ENCODE data around the gene FAM149B1. TPM values are rescaled to one million over a fixed set of nuclear protein-coding genes. Genes with fewer than 3 reads are reported as not detected.

Gene FAM149B1
- polyA plus RNA-seq, 1 donor (not counting 4 experiments of a cell fraction or from before 2014, with no cell fraction given) = 22.2 TPM

- dilution Hi-C loops (cut with MboI; ENCODE audit: extremely low pct_ligation_motif_present, low sequenced_read_pairs) = loop anchor here (25.0 kb wide), 1 partner anchor 123 kb away; no protein-coding TSS in a partner anchor
- Histone ChIP-seq H2AFZ (ENCODE audit: control insufficient read depth, low read length) (no peak overlapping the region), H3K4me1 (ENCODE audit: control insufficient read depth, extremely low read depth, insufficient read depth, low read length) (peaks cover 21% of the 10 kb centered on the region), H3K9me3 (ENCODE audit: control insufficient read depth, low read depth, low read length) (no peaks in the 10 kb centered on the region), H3K4me3 (ENCODE audit: control insufficient read depth in 2 of 3, extremely low read depth in 1 of 3, insufficient read depth in 2 of 3, low read depth in 1 of 3, low read length in 3 of 3) (no peak overlapping the region), H3K4me2 (ENCODE audit: control insufficient read depth, extremely low read depth, insufficient read depth, low read depth, low read length) (no peak overlapping the region), H3K79me2 (ENCODE audit: control insufficient read depth, insufficient read depth, low read length) (no peaks in the 10 kb centered on the region), H3K27ac (ENCODE audit: control insufficient read depth, insufficient read depth, low read length) (no peak overlapping the region), H3K9ac (ENCODE audit: control insufficient read depth, extremely low read depth, insufficient read depth, low read length) (no peak overlapping the region), H4K20me1 (ENCODE audit: control insufficient read depth, extremely low read depth, insufficient read depth, low read length) (no peaks in the 10 kb centered on the region), H3K36me3 (ENCODE audit: control insufficient read depth in 2 of 2, extremely low read depth in 1 of 2, insufficient read depth in 2 of 2, low read length in 2 of 2) (no peaks in the 10 kb centered on the region), H3K27me3 (ENCODE audit: control insufficient read depth, extremely low read depth, insufficient read depth, low read length) (no peaks in the 10 kb centered on the region), H3K9me1 (ENCODE audit: control insufficient read depth, extremely low read depth, insufficient read depth, low read length) (no peaks in the 10 kb centered on the region)
- FAIRE-seq (no peak), DNase-seq (ENCODE audit: low read depth, low spot score) (no peak)
- TF ChIP-seq CTCF (optimal IDR thresholded peaks at IDR 0.05 in 1 of 3, IDR thresholded peaks at IDR 0.05 in 1 of 3, conservative IDR thresholded peaks at IDR 0.05 in 1 of 3; ENCODE audit: extremely low read depth in 1 of 3, insufficient read depth in 2 of 3, low read length in 3 of 3) (no peak), EZH2 (IDR thresholded peaks at IDR 0.05; ENCODE audit: low read length) (no peak)
Observed at GRCh38 chr10:73264423-73264822, 96.5 kb downstream of the FAM149B1 start.

- dilution Hi-C loops (cut with MboI; ENCODE audit: extremely low pct_ligation_motif_present, low sequenced_read_pairs) = no loop called here
- no peak for FAIRE-seq
Observed at GRCh38 chr10:73281097-73281496, 113.2 kb downstream of the FAM149B1 start.

More at GRCh38 chr10:73281097-73281496, 113.2 kb downstream of the FAM149B1 start:
- Histone ChIP-seq H3K9me1 (ENCODE audit: control insufficient read depth, extremely low read depth, insufficient read depth, low read length) (no peaks in the 10 kb centered on the region), H3K9ac (ENCODE audit: control insufficient read depth, extremely low read depth, insufficient read depth, low read length) (no peak overlapping the region), H4K20me1 (ENCODE audit: control insufficient read depth, extremely low read depth, insufficient read depth, low read length) (no peaks in the 10 kb centered on the region), H3K27ac (ENCODE audit: control insufficient read depth, insufficient read depth, low read length) (no peak overlapping the region), H2AFZ (ENCODE audit: control insufficient read depth, low read length) (no peak overlapping the region), H3K36me3 (ENCODE audit: control insufficient read depth in 2 of 2, extremely low read depth in 1 of 2, insufficient read depth in 2 of 2, low read length in 2 of 2) (no peaks in the 10 kb centered on the region), H3K79me2 (ENCODE audit: control insufficient read depth, insufficient read depth, low read length) (no peaks in the 10 kb centered on the region), H3K4me2 (ENCODE audit: control insufficient read depth, extremely low read depth, insufficient read depth, low read depth, low read length) (no peak overlapping the region), H3K4me1 (ENCODE audit: control insufficient read depth, extremely low read depth, insufficient read depth, low read length) (no peaks in the 10 kb centered on the region), H3K4me3 (ENCODE audit: control insufficient read depth in 2 of 3, extremely low read depth in 1 of 3, insufficient read depth in 2 of 3, low read depth in 1 of 3, low read length in 3 of 3) (no peak overlapping the region), H3K27me3 (ENCODE audit: control insufficient read depth, extremely low read depth, insufficient read depth, low read length) (no peaks in the 10 kb centered on the region), H3K9me3 (ENCODE audit: control insufficient read depth, low read depth, low read length) (no peaks in the 10 kb centered on the region)
- no peak for TF ChIP-seq EZH2 (IDR thresholded peaks at IDR 0.05; ENCODE audit: low read length)
- no peak for TF ChIP-seq CTCF (optimal IDR thresholded peaks at IDR 0.05 in 1 of 3, IDR thresholded peaks at IDR 0.05 in 1 of 3, conservative IDR thresholded peaks at IDR 0.05 in 1 of 3; ENCODE audit: extremely low read depth in 1 of 3, insufficient read depth in 2 of 3, low read length in 3 of 3)
- no peak for DNase-seq (ENCODE audit: low read depth, low spot score)

Measured in keratinocyte (primary cell).